ENCODE results near the gene SAFB. TPM values are rescaled to one million over a fixed set of nuclear protein-coding genes. Genes with fewer than 3 reads are reported as not detected.
"Not testable (repeated sequence)": the region's sequence is repeated elsewhere in the genome, so short reads cannot be mapped to it uniquely, and the experiment has no call there.

The SAFB gene
- polyA plus RNA-seq, 3 donors, result 34.3 to 49.7 (median 46.9) TPM

DNA sequence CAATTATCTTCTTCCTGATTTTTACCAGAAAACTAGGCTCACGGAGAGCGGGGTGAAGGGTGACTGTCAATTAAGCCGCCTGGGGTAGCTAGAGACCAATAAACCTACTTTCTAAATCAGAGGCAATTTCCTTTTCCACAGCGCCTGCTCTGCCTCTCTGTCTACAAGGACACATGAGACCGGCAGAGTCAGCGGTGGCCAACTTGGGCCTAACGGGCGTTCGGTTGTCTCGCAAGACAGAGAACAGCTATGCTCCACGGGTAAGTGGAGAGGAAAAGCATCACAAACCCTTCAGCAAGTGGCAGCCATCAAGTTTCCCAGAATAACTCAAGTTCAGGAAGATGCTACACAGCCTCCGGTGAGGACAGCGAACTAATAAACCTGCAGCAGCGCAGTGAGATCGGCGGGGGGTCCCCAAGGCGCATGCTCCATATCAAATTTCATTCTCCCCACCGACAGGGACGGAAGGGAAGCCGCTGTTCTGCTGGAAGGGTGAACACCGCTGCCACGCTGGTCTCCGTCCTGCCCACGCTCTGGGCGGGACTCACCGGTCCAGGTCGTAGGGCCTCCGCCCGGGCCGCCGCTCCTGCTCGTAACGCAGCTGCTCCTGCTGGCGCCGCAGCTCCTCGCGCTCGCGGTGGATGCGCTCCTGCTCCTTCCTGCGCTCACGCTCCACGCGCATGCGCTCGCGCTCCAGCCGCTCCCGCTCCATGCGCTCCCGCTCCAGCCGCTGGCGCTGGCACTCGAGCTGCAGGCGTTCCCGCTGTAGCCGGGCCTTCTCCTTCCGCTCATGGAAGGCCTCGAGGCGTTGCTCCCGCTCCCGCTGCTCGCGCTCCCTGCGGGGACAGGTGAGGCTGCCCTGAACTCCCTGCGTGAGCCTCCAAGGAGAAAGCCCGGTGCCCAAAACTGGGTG is 29.3 kb upstream of the SAFB start:
- H3K27ac ChIP-seq (ENCODE audit: low read depth, low read length), result no peak overlapping the region
- WGBS, 3 donors, result 91 to 93% (median 92%) methylated on average over 67 of the region's 67 CpGs

DNA sequence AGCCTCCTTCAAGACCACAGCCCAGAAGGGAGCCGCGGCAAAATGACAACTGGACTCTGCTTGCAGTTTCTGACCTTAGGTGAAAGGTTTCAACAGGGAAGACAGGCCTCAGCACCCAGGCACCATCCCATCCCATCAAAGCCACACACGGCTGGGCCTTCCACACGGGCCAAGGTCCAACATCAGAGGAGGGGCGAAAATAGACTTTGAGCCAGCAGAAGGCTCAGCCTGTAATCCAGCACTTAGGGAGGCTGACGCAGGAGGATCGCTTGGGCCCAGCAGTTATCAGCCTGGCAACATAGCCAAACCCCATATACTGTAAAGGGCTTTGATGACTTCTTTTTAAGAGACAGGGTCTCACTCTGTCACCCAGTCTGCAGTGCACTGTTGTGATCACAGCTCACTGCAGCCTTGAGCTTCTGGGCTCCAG is 28.3 kb upstream of the SAFB start:
- WGBS, 3 donors, result 87 to 95% (median 91%) methylated on average over 7 of the region's 7 CpGs

DNA sequence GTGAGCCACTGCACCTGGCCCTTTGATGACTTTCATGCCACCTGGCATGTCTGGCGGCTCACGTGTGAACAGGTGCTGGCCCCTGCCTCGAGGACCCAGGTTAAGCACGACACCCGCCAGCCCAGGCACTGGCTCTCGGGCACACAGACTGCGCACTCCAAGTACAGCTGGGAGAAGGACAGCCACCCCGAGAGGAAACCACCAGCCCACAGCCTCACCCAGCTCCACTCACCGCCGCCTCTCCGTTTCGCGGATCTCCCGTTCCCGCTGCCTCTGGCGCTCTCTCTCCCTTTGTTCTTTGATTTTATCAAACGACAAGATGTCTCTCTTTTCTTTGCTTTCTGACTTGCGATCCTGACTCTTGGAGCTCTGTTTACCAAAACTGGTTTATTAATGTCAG is 27.8 kb upstream of the SAFB start:
- 88 to 95% (median 94%) methylated on average over 18 of the region's 18 CpGs for WGBS, 3 donors
- H3K27ac ChIP-seq (ENCODE audit: low read depth, low read length), result no peak overlapping the region

More for the DNA sequence above, 28.3 kb upstream of the SAFB start:
- H3K27ac ChIP-seq (ENCODE audit: low read depth, low read length), result no peak overlapping the region

DNA sequence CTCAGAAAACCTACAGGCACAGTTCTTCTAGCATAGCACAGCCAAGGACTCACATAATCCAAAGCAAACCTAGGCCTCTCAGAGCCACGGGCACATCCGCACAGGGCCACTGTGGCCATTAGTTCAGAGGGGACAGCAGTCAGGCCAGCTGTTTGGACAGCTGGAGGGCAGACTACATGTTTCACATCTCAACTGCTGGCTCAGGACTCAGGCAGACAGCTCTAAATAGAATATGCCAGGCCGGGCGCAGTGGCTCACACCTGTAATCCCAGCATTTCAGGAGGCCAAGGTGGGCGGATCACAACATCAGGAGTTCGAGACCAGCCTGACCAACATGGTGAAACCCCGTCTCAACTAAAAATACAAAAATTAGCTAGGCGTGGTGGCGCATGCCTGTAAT is 27.1 kb upstream of the SAFB start:
- 93 to 96% (median 95%) methylated on average over 9 of the region's 9 CpGs for WGBS, 3 donors
- H3K27ac ChIP-seq (ENCODE audit: low read depth, low read length), result no peak overlapping the region

DNA sequence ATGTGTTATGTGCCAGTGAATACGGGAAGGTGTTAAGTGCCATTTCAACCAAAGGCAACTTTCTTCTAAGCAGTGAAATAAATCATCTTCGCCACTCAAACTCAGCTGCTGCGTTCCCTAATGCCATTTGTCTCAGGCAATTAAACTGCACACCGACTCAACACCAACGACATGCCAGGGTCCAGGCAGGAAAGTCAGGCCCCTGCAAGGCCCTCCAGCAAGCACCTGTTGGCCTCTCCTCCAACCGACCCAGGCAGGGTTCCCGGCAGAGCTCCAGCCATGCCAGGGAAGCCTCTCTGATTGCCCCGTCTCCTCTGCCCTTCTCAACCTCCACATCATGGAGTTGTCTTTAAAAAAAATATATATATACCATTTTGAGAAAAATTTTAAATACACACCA is 22.1 kb upstream of the SAFB start:
- H3K27ac ChIP-seq (ENCODE audit: low read depth, low read length), result no peak overlapping the region
- WGBS, 3 donors, result 73 to 90% (median 86%) methylated on average over 8 of the region's 8 CpGs

DNA sequence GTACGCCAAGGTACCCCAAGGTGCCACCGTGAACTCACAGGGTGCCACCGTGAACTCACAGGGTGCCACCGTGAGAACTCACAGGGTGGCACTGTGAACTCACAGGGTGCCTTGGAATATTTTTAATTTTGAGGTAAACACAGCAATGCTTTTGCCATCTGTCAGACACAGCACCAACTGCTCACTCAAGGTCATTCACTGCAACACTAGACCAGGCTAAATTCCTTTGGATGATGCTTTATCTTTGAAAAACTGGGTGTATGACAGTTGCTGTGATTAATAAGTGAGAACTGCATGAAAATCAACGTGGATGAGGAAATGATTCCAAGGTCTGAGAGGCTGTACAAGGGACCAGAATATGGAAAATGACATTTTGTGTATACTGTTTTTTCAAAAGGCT is 19.3 kb upstream of the SAFB start:
- 40 to 86% (median 84%) methylated on average over 5 of the region's 5 CpGs for WGBS, 3 donors
- H3K27ac ChIP-seq (ENCODE audit: low read depth, low read length), result no peak overlapping the region

DNA sequence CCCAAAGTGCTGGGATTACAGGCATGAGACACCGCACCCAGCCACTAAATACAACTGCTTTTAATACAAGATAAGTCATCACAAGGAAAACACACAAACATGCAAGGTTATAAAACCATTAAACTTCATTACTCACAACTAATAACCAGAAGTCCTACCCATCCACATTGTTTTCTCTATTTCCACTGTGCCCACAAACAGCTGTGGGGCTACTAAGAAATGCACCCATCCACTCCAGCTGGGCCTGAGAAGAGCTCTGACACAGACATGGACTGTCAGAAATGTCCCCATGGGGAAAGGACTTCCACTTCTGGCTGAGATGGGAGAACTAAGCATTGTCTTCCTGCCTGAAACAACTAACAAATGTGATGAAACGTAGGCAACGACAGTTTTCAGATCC is 17.5 kb upstream of the SAFB start:
- H3K27ac ChIP-seq (ENCODE audit: low read depth, low read length), result no peak overlapping the region
- 74 to 85% (median 83%) methylated on average over 3 of the region's 3 CpGs for WGBS, 3 donors

DNA sequence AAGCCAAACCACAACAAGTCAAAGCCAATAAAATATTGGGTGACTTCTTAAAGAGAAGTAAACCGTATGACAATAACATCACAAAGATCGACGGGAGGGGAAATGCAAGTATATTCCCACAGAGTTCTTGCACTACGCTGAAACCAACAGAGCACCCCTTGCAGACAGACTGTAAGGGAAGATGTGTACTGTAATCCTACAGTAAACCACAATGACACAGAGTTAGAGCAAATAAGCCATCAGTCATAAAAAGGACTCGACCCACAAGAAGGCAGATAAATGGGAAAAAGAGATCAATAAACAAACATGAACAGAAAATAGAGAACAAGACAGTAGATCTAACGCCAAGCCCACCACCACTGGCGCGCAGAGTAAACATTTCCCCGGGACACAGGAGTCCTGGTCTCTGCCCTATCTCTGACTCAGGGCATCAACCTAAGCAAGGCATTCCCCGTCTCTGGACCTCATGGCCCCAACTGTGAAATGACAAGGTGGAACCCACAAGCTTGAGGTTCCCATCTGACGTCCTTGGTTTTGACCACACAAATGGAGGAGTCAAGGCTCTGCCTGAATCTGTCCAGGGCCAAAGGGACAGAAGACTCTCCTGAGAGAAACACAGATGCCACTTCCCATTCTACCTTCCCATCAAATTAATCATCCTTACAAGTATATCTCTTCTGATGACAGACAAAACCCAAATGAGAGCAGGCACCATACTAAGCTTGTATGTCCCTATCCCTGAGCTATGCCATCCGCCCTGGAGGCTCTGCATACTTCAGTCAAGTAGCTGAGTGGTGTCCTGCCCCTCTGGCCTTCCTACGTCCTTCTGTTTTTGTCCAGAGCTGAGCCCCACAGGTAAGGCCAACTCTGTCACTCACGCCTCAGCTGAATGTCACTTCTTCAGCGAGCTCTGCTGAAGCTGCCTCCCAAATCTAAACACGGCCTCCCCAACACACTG is 15.3 kb upstream of the SAFB start:
- WGBS, 3 donors, result 86 to 93% (median 92%) methylated on average over 16 of the region's 16 CpGs
- H3K27ac ChIP-seq (ENCODE audit: low read depth, low read length), result no peak overlapping the region

DNA sequence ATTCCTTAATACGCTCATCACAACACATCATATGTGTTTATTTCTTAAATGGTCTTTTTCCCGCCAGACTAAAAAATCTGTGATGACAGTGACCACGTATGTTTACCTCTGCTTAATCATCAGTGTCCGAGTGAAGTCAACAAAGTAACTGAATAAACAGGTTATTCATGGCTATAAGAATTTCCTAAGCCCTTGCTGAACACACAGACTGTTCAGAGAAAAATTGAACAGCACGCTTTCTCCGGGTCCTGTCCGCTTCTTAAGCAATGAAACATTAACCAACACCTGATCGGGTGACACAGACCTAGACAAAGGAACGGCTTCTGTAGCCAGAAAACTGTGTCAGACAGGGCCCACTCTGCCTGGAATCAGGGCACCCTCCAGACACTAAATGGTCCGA is 14.6 kb upstream of the SAFB start:
- WGBS, 3 donors, result 70 to 94% (median 91%) methylated on average over 10 of the region's 10 CpGs
- no peak overlapping the region for H3K27ac ChIP-seq (ENCODE audit: low read depth, low read length)

DNA sequence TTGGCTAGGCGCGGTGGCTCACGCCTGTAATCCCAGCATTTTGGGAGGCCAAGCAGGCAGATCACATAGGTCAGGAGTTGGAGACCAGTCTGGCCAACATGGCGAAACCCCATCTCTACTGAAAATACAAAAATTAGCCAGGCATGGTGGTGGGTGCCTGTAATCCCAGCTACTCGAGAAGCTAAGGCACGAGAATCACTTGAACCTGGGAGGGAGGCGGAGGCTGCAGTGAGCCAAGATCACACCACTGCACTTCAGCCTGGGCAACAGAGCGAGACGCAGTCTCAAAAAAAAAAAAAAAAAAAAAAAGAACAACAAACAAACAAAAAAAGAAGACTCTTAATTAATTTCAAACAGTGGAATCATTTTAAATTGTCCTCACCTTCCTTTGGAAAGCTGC is 14.1 kb upstream of the SAFB start:
- 91 to 95% (median 94%) methylated on average over 9 of the region's 9 CpGs for whole genome bisulfite sequencing, 3 donors
- H3K27ac ChIP-seq (ENCODE audit: low read depth, low read length), result not testable (repeated sequence)

DNA sequence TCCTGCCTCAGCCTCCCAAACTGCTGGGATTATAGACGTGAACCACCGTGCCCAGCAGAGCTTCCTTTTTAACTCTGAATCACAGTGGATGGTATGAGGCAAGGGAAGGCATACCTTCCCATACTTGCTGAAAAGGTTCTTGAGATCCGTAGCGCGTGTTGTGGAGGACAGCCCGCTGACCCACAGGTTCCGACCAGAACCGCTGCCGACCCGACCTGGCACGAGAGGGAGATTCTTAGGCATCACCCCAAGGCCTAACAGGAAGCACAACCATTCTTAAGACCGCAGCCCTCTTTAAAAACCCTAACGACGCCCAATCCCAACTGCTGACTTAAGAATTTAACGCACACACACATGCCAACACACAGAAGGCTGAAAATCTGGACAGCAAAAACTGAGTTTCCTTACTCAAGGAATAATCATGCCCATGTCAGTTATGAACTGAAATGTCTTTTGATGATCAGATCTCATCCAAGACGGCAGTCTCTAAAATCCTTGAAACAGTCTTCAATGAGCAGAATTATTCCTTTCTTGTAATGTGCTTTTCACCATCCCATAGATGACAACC is 12.9 kb upstream of the SAFB start:
- H3K27ac ChIP-seq (ENCODE audit: low read depth, low read length), result no peak overlapping the region
- 93 to 94% (median 94%) methylated on average over 16 of the region's 16 CpGs for WGBS, 3 donors

DNA sequence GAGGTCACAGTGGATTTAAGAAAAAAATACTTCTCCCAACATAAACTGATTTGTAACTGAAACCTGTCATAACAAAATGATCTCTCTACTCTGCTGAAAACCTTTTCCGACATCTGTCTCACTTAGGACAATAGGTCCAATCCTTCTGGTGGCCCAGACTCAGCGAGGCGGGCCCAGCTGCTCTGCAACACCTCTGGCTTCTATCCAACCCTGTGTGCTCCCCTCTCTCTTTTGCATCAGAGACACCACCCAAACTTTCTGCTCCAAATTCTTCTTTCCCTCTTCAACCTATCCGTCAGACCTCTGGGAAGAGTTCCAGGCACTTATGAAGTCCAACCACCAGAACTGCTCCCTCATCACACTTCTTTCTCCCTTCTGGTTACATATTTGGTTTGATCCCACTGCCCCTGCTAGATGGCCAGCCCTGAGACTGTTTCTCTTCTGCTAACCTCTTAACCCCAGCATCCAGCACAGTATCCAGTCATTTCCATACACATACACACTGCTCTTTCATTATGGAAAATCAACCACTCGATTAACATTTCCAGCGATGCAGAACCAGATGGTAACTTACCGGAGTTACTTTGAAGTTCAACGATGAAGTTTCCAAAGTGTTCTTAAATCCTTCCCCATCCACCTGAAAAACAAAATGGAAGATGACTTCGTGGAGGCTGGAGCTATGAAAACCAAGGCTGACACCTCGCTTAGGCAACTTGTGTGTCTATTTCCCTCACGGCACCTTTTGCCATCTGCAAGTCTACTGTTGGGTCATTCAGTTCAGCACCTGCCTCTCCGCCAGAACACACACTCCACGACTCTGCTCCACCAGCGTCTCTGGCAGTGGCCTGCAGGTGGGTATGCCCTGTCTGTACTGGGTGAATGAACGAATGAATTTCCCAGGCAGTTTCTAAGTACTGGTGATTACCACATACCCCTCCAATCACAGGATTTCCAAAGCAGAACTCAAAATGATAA is 9.7 kb upstream of the SAFB start:
- no peak overlapping the region for H3K27ac ChIP-seq (ENCODE audit: low read depth, low read length)
- 92 to 93% (median 92%) methylated on average over 15 of the region's 15 CpGs for WGBS, 3 donors

DNA sequence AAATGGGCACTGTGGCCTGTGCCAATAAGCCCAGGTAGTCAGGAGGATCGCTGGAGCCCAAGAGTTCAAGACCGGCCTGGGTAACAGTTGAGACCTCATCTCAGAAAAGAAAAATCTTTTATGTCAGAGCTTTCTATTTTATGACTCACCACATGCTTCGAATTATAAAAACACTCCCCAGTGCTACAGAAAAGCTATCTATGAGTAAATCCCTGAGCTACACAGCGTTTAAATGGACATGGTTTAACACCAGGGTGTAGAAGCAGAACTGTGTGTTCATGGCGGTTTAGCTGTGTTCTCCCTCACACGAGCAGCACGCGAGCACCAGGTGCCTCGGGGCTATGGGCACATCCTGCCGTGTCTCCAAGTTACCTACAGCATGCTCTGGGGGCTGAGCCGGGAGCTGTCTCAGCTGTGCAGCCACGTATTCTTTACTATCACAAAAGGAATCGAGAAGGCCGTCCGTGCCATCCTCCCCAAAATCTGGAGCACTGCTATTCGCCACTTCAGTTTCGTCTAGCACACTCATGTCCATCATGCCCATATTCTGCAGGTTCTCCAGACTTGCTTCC is 7.0 kb upstream of the SAFB start:
- no peak overlapping the region for H3K27ac ChIP-seq (ENCODE audit: low read depth, low read length)
- WGBS, 3 donors, result 93 to 94% (median 93%) methylated on average over 17 of the region's 17 CpGs

DNA sequence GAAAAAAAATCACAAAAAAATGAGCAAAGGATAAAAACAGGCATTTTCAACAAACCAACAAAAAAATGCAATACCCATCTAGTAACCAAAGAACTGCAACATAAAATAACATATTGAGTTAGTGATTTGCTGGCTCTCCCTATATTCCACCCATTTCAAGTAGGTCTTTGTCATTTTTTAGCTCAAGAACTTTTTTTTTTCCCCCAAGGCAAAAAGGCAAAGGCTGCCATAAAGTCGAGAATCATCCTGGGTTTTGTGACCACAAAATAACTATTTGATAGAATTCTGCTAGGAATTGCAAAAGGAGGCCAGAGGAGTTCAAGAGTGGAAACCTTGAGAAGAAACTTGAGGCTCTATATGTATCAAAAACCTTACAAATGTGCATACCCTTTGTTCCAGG is 5.8 kb upstream of the SAFB start:
- WGBS, 3 donors, result 80 to 93% (median 85%) methylated on average over 1 of the region's 1 CpG

DNA sequence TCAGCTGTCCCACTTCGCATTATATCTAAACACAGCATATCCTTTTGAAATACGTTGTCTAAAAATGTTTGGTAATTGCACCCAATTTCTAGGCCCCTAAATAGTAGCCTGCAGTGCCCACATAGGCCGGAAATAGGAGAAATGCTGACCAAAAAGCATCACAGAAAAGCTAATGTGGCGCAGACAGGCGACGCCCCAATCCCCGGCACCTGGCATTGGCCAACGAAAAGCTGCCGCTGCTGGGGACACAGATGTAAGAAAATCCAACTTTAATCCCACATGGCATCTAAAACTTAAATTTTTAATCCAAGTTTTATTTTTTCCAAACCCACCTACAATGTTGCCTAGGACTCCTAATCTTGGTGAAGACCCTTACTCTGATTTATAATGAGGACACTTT is 4.3 kb upstream of the SAFB start:
- H3K27ac ChIP-seq (ENCODE audit: low read depth, low read length), result no peak overlapping the region
- 83 to 96% (median 94%) methylated on average over 9 of the region's 9 CpGs for WGBS, 3 donors

More for the DNA sequence above, 5.8 kb upstream of the SAFB start:
- no peak overlapping the region for H3K27ac ChIP-seq (ENCODE audit: low read depth, low read length)

DNA sequence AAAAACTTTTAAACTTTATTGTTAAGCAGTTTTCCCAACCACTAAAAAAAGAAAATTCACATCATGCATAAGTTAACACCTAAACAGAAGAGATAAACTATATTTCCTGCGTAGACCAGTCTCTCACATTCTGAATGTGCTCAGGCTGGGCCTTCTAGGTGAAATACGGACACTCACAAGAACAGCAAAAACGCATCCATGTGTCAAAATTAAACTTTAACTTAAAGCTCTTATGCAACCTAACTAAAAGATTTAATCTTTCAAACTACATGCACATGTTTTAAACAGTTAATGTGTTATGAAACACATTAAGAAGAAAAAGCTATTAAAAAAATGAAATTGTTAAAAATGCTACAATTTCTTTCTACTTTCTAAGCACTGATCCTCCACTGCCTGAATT is 2.9 kb upstream of the SAFB start:
- H3K27ac ChIP-seq (ENCODE audit: low read depth, low read length), result no peak overlapping the region
- WGBS, 3 donors, result 45 to 83% (median 77%) methylated on average over 3 of the region's 3 CpGs

DNA sequence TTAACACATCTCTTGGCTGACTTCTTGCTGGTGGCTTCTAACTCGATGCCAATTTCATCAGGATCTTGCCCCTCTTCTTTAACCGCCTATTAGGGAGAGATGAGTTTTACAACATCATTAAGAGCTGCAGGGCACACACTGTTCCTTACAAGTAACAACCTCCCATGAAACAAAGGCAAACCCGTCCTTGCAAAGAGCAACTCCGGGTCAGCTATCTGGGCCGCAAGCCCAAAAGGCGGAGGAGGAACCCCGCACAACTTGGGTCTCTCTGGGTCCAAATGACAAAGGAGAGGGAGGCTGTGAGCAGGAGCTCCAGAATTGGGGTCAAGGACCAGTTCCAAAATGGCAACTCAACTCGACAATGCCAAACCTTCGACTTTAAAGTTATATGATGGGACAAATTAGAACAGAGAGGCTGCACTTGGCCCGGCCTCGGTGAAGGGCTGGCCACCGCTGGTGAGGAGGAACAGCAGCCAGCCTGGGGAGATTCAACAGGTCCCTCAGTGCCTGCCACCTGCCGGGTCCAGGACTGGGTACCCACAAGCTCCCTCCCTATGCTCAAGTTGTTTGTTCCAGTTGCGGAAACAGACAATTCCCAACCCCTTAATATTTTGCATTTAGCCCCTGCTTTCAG is 1.5 kb upstream of the SAFB start:
- 16 to 33% (median 25%) methylated on average over 14 of the region's 14 CpGs for WGBS, 3 donors

More for the DNA sequence above, 1.5 kb upstream of the SAFB start:
- peak overlapping the region; percentile 15 for H3K27ac ChIP-seq (ENCODE audit: low read depth, low read length)
